Stomach smooth muscle (tissue), 2 donors: ENCODE results near the gene COA8.
A peak's percentile ranks its signal among the peaks of the same experiment; 100 is the strongest.

Source experiments
- H3K27ac ChIP-seq: one replicate; pipeline ENCODE4 v1.7.0; 2013; ENCODE audit warnings: mild to moderate bottlenecking, low read length, inconsistent platforms
- H3K27me3 ChIP-seq, 2 donors: one replicate each; pipeline ENCODE4 v1.7.0; 2013; ENCODE audit warnings: low read length in 2 of 2; ENCODE audit not compliant: insufficient read depth in 2 of 2, control insufficient read depth in 1 of 2
- H3K36me3 ChIP-seq, 2 donors: one replicate each; pipeline ENCODE4 v1.7.0; 2013; ENCODE audit warnings: low read length in 2 of 2; ENCODE audit not compliant: control insufficient read depth in 2 of 2, insufficient read depth in 2 of 2
- H3K4me1 ChIP-seq: one replicate; pipeline ENCODE4 v1.7.0; 2013; ENCODE audit warnings: low read length; ENCODE audit not compliant: control insufficient read depth, insufficient read depth
- H3K4me3 ChIP-seq, 2 donors: one replicate each; pipeline ENCODE4 v1.7.0; 2013; ENCODE audit warnings: low read length in 2 of 2
- H3K9ac ChIP-seq, 2 donors: one replicate each; pipeline ENCODE4 v1.7.0; 2013; ENCODE audit warnings: low read length in 2 of 2, mild to moderate bottlenecking in 1 of 2
- H3K9me3 ChIP-seq, 2 donors: one replicate each; pipeline ENCODE4 v1.7.0; 2013; ENCODE audit warnings: low read length in 2 of 2; ENCODE audit not compliant: control insufficient read depth in 2 of 2
- donor health status: healthy.
- donor health status: Pancreatic carcinoma.

Gene COA8

DNA sequence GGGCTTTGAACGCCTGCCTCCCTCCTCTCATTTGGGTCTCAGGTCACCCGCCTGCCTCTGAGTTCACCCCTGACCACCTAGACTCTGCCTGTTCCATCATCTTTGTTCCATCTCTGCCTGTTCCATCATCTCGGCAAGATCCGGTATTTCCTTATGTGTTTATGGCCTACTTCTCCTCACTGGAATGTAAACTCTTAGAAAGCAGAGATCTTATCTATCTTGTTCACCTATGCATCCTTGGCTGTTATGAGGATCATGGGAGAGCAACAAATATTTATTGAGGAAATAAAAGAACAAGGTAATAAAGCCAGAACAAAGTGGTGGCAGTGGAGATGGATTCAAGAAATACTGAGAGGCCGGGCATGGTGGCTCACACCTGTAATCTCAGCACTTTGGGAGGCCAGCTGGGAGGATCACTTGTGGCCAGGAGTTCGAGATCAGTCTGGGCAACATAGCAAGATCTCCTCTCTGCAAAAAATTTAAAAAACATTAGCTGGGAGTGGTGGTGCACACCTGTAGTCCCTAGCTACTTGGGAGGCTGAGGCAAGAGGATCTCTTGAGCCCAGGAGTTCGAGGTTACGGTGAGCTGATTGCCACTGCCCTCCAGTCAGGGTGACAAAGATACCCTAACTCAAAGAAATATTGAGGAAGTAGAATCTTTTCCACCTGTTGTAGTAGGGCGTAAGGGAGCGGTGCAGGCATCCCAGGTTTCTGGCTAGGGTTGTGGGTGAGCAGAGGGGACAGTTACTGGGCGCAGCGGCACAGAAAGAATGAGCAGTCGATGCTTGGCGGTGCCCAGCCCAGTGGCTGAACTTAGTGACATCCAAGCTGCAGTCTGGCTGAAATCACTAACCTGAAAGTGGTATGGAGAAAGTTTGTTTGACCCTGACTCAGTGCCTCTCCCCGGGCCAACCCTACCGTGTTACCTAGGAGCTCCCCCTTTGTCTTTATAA, 64.6 kb downstream of the COA8 start:
- peak overlapping the region; percentile 95 for H3K27ac ChIP-seq

DNA sequence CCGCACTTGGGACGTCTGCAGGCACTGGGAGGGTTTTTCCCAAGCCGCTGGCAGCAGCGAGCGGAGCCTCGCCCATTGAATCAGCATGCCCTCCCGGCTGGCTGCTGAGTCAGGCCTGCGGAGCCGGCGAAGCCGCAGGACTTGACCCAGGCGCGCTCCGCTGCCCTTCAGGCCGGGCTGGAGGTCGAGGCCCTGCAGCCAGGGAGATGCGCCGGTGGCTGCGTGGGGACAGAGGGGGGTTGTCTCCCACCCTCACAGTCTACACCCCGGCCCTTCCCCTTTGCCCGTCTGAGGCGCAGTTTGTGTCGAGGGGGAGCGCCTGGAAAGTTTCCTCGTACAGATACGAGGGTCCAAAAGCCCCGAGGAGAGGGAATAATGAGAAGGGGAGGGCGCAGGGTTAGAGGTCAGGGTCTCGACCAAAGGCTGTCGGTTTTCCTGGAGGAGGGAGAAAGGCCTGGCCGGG, 65.5 kb downstream of the COA8 start:
- peak overlapping the region; percentile 96 to 98 for H3K9ac ChIP-seq
- peaks cover 41% of the 10 kb centered on the region for H3K4me1 ChIP-seq

More for the DNA sequence above, 64.6 kb downstream of the COA8 start:
- no peaks in the 10 kb centered on the region for H3K9me3 ChIP-seq
- H3K9ac ChIP-seq, result peak overlapping the region; percentile 96 to 98
- H3K4me1 ChIP-seq, result peaks cover 37% of the 10 kb centered on the region
- H3K27me3 ChIP-seq, result no peaks in the 10 kb centered on the region
- H3K36me3 ChIP-seq, result no peaks in the 10 kb centered on the region
- H3K4me3 ChIP-seq, result peak overlapping the region; percentile 75 to 86

DNA sequence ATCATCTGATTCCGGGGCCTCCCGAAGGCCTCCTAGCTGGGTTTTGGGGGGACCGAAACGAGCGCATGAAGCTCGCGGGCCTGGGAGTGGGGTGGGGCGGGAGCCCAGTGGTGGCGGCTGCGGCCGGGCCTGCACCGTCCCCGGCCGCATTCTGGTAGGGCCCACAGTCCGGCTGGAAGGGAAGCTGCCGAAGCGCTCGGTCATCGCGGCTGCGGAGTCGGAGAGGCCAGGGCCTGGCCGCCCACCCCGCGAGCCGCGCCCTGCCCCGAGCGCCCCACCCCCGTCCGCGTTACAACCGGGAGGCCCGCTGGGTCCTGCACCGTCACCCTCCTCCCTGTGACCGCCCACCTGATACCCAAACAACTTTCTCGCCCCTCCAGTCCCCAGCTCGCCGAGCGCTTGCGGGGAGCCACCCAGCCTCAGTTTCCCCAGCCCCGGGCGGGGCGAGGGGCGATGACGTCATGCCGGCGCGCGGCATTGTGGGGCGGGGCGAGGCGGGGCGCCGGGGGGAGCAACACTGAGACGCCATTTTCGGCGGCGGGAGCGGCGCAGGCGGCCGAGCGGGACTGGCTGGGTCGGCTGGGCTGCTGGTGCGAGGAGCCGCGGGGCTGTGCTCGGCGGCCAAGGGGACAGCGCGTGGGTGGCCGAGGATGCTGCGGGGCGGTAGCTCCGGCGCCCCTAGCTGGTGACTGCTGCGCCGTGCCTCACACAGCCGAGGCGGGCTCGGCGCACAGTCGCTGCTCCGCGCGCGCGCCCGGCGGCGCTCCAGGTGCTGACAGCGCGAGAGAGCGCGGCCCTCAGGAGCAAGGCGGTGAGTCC, 66.1 kb downstream of the COA8 start, which contains the start of gene KLC1:
Gene KLC1 (plus strand): TSS at position 528 of the 819 bp plus-strand sequence. CDS start 25,354 bp downstream, outside the sequence.
- Histone ChIP-seq H3K27ac (peak within 1 kb of the TSS; percentile 95), H3K27me3 (no peaks in the 10 kb centered on the region), H3K36me3 (peaks cover 0 to 3% of the 10 kb centered on the region in 2 donors), H3K9me3 (no peaks in the 10 kb centered on the region), H3K9ac (peak within 1 kb of the TSS; percentile 96 to 98), H3K4me3 (peak within 1 kb of the TSS; percentile 75 to 86), H3K4me1 (peaks cover 45% of the 10 kb centered on the region)

More for the DNA sequence above, 65.5 kb downstream of the COA8 start:
- Histone ChIP-seq H3K27ac (peak overlapping the region; percentile 95), H3K36me3 (peaks cover 0 to 3% of the 10 kb centered on the region in 2 donors), H3K9me3 (no peaks in the 10 kb centered on the region), H3K4me3 (peak overlapping the region; percentile 75 to 86), H3K27me3 (no peaks in the 10 kb centered on the region)

DNA sequence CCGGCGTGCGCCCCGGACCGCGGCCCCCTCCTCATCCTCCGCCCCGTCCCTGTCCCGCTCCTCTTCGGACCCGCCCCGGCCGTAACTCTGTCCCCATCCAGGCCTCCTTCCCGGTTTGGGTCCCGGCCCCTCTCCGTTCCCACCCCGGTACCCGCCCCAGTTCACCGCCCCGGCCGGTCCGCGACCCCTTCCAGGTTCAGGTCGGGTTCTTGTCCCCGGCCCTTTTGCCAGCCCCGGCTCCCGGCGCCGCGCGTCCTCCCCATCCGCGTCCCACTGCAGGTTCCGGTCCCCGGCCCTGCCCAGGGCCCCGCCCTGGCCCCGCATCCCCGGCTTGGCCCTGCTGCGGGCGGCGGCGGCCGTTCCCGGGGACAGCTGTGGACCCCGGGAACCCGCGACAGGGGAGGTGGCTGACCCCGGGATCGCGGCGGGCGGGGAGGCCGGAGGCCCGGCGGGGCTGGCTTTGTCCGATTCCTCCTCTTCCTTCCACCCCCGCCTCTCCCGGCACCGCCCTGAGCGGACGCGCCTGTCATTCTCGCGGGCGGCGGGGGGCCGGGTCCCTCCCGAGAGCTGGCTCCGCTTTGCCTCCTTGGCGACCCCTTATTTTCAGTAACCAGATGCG, 66.9 kb downstream of the COA8 start:
- peaks cover 0 to 3% of the 10 kb centered on the region in 2 donors for H3K36me3 ChIP-seq
- H3K27ac ChIP-seq, result peak overlapping the region; percentile 95
- H3K4me3 ChIP-seq, result peak overlapping the region; percentile 75 to 86
- peaks cover 47% of the 10 kb centered on the region for H3K4me1 ChIP-seq
- H3K27me3 ChIP-seq, result no peaks in the 10 kb centered on the region
- peak overlapping the region; percentile 85 to 98 for H3K9ac ChIP-seq
- no peaks in the 10 kb centered on the region for H3K9me3 ChIP-seq

DNA sequence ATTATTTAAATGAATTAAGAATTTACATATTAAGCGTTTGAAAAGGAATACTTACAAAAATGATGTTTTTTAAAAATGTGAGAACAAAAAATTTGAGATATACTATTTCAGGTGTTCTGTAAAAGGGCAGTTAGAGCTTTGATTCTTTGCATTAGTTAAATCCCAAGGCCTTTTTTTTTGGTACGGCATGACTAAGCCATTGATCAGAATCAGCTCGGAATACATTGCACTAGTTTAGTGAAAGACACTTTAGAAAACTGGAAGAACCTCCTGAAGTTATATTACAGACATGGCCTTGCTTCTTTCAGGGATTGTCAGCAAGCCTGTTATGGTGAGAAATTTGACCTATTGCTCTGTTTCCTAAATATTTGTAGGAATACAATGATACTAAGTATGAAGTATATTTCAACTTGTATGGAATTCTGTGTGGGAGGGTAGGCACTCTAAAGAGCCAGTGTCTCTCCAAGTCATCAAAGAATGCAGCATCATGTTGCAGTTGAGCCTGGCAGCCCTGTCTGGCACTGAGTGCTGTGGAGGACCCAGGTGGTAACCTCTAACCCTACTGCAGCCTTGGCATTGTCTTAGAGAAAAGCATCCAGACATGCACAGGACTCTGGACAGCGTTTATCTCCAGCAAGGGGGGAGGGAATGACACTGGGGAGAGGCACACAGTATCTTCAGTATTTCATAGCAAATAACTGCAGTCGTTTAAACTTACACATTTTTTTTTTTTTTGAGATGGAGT, 67.8 kb downstream of the COA8 start:
- Histone ChIP-seq H3K9me3 (no peaks in the 10 kb centered on the region), H3K27ac (peak overlapping the region; percentile 95), H3K27me3 (no peaks in the 10 kb centered on the region), H3K9ac (peak overlapping the region; percentile 29 to 98), H3K4me3 (peak overlapping the region; percentile 75 to 86), H3K4me1 (peaks cover 44% of the 10 kb centered on the region), H3K36me3 (peaks cover 0 to 3% of the 10 kb centered on the region in 2 donors)

DNA sequence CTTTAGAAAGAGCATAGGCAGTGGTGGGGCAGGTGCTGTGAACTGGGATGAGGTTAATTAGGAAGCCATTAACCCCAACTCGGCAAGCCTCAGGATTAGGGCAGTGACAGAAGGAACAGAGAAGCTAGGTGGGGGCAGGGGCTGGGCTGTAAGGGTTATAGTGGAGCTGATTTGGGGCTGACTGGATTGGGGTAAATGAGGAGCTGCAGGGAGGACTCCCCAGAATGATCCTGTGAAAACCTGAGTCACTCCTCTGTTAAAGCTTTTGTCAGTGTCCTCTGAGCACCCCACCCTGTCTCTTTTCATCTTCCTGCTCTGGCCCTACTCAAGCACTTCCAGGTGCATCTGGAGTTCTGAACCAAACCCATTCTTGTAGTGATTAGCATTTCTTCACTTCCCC, 70.6 kb downstream of the COA8 start:
- H3K27ac ChIP-seq, result no peak overlapping the region
- H3K4me3 ChIP-seq, result no peak overlapping the region
- peaks cover 44% of the 10 kb centered on the region for H3K4me1 ChIP-seq
- H3K9me3 ChIP-seq, result no peaks in the 10 kb centered on the region
- H3K9ac ChIP-seq, result no peak overlapping the region
- peaks cover 0 to 3% of the 10 kb centered on the region in 2 donors for H3K36me3 ChIP-seq
- H3K27me3 ChIP-seq, result no peaks in the 10 kb centered on the region

DNA sequence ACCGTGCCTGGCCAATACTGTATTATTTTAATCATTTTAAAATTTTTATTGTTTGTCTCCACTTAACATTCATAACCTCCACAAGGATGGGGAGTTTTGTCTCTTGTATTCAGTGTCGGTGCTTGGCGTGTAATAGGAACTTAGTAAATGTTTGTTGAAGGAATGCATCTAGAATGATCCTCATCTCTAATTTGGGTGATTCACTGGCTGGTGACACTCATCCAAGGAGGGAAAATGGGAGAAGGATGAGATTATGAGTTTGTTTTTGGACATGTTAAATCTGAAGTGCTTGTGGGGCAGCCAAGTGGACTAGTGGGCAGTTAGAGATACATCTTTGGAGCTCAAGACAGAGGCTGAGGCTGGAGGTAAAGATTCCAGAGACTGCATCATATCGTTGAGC, 71.4 kb downstream of the COA8 start:
- no peak overlapping the region for H3K27ac ChIP-seq
- H3K9me3 ChIP-seq, result no peaks in the 10 kb centered on the region
- no peak overlapping the region for H3K4me3 ChIP-seq
- H3K9ac ChIP-seq, result no peak overlapping the region
- H3K27me3 ChIP-seq, result no peaks in the 10 kb centered on the region
- H3K4me1 ChIP-seq, result peaks cover 43% of the 10 kb centered on the region
- peaks cover 0 to 3% of the 10 kb centered on the region in 2 donors for H3K36me3 ChIP-seq

DNA sequence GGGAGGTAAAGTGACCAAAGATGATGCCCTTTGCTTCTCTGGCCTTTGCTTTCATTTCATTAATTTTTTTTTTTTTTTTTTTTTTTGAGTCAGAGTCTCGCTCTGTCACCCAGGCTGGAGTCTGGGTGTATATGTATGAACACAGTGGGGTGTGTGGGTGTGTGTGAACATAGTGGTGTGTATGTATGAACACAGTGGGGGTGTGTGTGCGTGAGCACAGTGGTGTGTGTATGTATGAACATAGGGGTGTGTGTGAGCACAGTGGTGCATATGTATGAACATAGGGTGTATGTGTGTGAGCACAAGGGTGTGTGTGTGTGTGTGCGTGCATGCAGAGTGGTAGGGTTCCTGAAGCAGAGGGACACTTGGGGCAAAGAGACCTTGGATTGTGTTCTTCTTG, 75.8 kb downstream of the COA8 start:
- Histone ChIP-seq H3K4me3 (no peak overlapping the region), H3K36me3 (no peaks in the 10 kb centered on the region), H3K27ac (no peak overlapping the region), H3K9ac (no peak overlapping the region), H3K4me1 (peaks cover 28% of the 10 kb centered on the region), H3K27me3 (no peaks in the 10 kb centered on the region), H3K9me3 (no peaks in the 10 kb centered on the region)
